Fibroblast of the aortic adventitia (primary cell): ENCODE results near the gene UBE2R2. TPM values are rescaled to one million over a fixed set of nuclear protein-coding genes. Genes with fewer than 3 reads are reported as not detected.

Experiments
- DNase-seq: peaks from one replicate; pipeline ENCODE4 v3.0.0-alpha.2; 2010; ENCODE audit warnings: low read depth
- H3K4me3 ChIP-seq: 2 replicates; pipeline ENCODE4 v1.5.1; 2011; ENCODE audit warnings: low read depth, mild to moderate bottlenecking, control low read depth, low read length, moderate library complexity
- CTCF ChIP-seq: IDR thresholded peaks from 2 replicates; pipeline ENCODE4 v1.5.1; 2011; ENCODE audit warnings: mild to moderate bottlenecking, low read length, control low read depth, inconsistent platforms; ENCODE audit not compliant: insufficient read depth
- total RNA-seq: library from RNA; depleted of rRNA; stranded (reverse); fragments of >200 nt; gene quantifications from 2 replicates; pipeline ENCODE4 v1.2.3, GENCODE V29; 2012; ENCODE audit warnings: low replicate concordance

UBE2R2 gene
- total RNA-seq, 1 donor, result 21.7 TPM

GRCh38 chr9:33923079-33923478, 106.1 kb downstream of the UBE2R2 start:
- no peak for DNase-seq
- no peak overlapping the region for H3K4me3 ChIP-seq
- no peak for TF ChIP-seq CTCF

- no peak for DNase-seq
- no peak for TF ChIP-seq CTCF
- H3K4me3 ChIP-seq, result no peak overlapping the region
Measured at GRCh38 chr9:33923998-33924701, 107.2 kb downstream of the UBE2R2 start.

GRCh38 chr9:33924978-33925797, 108.2 kb downstream of the UBE2R2 start:
- peak; percentile 74 for TF ChIP-seq CTCF
- H3K4me3 ChIP-seq, result no peak overlapping the region
- DNase-seq, result peak; percentile 71

GRCh38 chr9:33926746-33927485, 110.0 kb downstream of the UBE2R2 start:
- DNase-seq, result no peak
- no peak overlapping the region for H3K4me3 ChIP-seq
- TF ChIP-seq CTCF, result no peak

- DNase-seq, result no peak
- no peak for TF ChIP-seq CTCF
- no peak overlapping the region for H3K4me3 ChIP-seq
Measured at GRCh38 chr9:33927694-33928093, 110.7 kb downstream of the UBE2R2 start.

GRCh38 chr9:33931326-33931725, 114.4 kb downstream of the UBE2R2 start:
- no peak overlapping the region for H3K4me3 ChIP-seq
- no peak for TF ChIP-seq CTCF
- DNase-seq, result no peak
